Posterior cingulate gyrus (tissue), 11 donors: ENCODE results near the gene LGALSL.
A peak's percentile ranks its signal among the peaks of the same experiment; 100 is the strongest.

Experiments
- DNase-seq, 10 donors: peaks; one replicate each; pipeline versions ENCODE4 v3.0.0 to v3.0.0-alpha.2; 2020 to 2021; ENCODE audit warnings: mixed read lengths in 3 of 10
- intact Hi-C: fragments of 100-400 bp; cut with DNase I; formaldehyde crosslinking; loops from one replicate; pipeline ENCODE4 v1.15.1; 2023

The LGALSL gene

DNA sequence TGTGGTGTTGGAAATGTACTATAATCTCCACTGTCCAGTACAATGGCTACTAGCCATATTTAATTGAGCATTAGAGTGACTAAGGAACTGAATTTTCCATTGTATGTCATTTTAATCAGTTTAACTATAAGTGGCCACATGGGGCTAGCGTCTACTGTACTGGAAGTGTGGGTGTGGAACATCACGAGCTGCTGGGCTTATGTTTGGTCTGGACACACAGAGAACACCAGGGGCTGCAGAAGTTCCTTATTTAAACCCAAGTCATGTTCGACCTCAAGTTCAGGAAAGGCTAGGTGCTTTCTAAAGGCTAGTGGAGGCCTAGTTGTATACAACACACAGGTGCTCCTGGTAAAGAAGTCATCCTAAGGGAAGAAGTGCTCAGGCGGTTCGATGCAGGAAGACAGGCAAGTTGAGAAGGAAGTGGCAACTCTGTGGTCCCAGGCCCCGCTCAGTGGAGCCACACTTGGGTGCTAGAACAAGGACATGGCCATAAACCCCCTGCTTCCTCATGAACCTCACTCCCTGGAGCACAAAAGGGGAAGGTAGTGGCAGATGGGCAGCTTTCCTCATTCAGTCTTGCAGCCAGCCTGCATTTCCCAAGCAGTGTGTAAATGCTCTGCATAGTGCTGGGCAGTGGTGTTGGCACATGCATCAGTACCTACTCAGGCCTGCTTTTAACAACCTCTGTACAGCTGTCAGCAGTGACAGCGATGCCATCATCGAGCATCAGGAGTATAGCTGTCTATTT lies 13.3 kb downstream of the LGALSL start:
- no peak for DNase-seq
- intact Hi-C loops = no loop called here

DNA sequence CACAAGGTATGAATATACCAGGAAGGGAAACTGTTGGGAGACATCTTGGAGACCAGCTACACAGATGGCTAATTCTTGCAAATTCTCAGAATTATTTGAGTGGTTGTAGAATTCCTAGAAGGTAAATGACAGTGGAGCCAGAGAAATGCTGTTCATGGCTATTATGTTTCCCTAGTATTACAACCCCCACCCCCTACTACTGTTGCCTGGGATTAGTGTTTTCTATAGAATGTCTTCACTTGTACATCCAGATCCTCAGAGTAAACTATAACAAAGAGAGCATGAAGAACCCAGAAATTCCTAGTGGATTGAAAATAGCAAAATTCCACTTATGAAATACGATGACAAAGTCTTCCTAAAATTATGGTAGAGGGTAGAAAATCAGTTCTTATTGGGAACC lies 15.3 kb downstream of the LGALSL start:
- intact Hi-C loops = no loop called here
- DNase-seq = no peak

DNA sequence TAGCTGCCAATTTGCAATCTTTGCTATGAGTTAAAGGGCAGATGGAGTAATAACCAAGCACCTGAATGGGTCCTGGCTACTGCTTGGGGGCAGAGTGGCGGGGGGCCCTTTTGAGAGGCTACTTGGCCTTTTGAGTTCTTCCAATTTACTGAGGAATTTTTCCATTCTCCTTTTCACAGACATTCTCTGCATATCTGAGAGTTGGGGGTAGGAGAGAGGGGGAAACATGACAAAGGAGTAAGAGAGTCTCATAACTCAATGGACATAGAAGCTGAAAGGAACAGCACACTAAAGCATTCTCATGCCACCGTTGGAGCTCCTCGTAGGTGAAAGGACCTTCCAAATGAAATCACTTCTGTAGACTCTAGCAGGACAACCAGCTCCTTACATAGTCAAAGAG lies 16.1 kb downstream of the LGALSL start:
- intact Hi-C loops = no loop called here

DNA sequence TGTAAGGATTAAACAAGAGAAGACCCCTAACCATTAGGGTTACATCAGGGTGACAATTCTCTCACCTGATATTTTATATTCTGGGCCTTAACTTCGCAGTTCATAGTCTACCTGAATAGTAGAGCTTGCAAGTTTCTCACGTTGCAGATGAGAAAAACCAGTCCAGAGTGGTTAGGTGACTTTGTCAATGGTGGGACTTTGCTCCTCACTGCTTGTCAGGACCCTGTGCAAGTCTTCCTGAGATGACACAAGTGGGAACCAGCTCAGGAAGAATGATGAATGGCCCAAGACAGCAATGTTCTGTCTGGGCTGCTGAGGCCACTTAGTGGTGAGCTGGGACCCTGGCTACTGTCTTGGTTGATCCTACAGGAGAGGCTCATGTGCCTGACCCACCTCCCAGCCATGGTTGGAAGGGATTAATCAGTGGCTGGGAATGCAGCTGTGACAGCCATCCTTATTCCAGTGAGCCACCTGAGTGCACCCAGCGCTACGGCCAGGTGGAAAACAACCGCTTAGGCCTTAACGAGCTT lies 16.9 kb downstream of the LGALSL start:
- intact Hi-C loops = no loop called here
- peak in 1 of 10 donors; percentile 61 for DNase-seq

More for the DNA sequence above, 16.1 kb downstream of the LGALSL start:
- DNase-seq = no peak

DNA sequence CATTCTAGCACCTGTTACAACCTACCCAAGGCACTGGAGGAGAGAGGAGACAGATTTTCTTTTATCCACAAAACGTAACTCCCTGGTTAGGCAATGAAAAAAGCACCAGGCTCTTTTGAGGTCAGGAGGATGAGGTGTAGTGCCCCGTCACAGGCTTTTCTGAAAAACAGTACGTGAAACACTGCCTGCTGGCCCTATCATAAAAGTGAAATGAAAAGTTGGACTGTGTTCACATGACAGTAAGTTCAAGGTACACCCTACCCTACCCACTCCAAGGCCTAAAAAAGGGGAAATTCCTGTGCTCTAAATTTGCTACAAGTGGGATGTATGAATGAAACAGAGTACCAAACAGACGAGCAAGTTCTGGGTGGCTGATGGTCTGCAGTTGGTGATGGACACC lies 17.6 kb downstream of the LGALSL start:
- no peak for DNase-seq
- intact Hi-C loops = no loop called here

DNA sequence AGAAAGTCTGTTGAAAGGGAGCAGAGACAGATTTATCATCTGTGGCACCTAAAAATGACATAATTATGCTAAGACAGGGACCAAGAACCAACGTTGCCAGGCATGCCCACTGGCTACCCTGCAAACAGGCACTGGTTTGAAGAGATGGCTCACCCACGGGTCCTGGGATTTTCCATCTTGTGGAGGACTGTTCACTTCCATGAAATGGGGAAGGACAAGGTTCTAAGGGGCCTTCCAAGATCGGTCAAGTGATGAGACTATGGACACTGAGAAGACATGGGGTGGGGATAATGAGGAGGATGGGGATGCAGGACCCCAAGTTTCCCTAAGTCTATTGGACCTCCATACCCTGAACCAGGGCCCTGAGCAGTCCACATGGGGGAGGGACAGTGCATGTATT lies 18.9 kb downstream of the LGALSL start:
- no peak for DNase-seq
- intact Hi-C loops = no loop called here

DNA sequence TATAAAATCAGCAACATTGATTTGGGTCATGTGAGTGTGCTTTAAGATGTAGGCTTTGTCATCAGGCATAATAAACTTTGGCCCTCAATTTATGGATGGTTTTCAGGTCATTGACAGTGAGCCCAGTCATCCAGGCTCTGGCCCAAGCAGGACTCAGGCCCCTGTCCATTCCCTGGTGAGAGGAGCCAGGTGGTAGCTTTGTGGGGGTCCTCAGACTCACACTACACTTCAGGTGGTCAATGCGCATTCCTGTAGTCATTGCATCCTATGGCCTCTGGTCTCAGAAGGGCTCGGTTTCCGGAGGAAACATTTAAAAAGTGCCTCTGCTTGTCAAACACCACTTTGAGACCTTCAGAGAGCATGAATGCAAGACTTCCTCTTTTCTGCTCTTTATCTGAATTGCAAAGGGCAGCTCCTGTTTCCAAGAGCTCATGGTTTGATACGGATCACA lies 20.2 kb downstream of the LGALSL start:
- intact Hi-C loops = no loop called here
- DNase-seq = peak in 1 of 10 donors; percentile 44

DNA sequence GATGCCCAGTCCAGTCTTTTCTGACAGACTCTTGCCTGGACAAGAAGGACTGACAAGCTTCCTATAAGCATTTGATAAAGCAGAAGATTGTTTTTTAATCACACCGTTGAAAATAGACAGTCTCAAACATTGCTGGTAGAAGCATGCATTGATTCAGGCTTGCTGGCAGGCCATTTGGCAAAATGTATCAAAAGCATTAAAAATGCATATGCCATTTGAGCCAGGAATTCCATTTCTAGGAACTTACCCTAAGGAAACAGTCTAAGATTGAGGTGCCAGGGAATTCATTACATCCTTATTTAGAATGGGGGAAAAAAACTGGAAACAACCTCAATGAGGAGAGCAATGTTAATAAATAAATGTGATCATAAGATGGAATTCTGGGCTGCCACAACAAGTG lies 20.7 kb downstream of the LGALSL start:
- no peak for DNase-seq
- intact Hi-C loops = no loop called here

DNA sequence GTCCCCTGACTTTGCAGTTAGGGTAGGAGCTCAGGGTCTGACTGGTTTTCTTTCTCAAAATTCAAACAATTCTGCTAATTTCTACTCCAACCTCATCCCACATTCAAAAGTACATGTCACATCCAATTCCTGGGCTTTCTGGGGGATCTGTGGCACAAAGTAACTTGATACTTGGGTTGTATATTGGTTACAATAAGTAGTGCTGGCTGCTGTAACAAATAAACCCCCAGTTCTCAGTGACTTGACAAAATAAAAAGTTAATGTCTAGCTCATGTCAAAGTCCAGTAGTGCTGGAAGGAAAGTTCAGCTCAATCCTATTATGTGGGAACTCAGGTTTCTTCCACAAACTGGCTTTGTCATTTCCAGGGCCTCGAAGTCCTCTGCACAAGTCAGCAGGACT lies 23.1 kb downstream of the LGALSL start:
- no peak for DNase-seq
- intact Hi-C loops = no loop called here

DNA sequence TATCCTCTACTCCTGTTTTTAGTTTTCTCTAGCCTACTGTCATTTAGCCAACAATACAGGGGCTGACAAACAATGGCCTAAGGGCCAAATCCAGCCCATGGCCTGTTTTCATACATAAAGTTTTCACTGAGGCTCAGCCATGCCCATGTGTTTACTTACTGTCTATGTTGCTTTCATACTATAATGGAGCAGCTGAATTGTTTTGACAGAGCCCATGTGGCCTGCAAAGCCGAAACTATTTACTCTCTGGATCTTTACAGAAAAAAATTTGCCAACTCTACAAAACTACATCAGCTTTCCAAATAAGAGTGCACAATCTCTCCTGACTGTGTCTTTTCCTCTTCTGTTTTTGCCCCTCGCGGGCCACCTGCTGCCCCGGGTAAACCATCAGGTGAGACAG lies 24.0 kb downstream of the LGALSL start:
- no peak for DNase-seq
- intact Hi-C loops = no loop called here

DNA sequence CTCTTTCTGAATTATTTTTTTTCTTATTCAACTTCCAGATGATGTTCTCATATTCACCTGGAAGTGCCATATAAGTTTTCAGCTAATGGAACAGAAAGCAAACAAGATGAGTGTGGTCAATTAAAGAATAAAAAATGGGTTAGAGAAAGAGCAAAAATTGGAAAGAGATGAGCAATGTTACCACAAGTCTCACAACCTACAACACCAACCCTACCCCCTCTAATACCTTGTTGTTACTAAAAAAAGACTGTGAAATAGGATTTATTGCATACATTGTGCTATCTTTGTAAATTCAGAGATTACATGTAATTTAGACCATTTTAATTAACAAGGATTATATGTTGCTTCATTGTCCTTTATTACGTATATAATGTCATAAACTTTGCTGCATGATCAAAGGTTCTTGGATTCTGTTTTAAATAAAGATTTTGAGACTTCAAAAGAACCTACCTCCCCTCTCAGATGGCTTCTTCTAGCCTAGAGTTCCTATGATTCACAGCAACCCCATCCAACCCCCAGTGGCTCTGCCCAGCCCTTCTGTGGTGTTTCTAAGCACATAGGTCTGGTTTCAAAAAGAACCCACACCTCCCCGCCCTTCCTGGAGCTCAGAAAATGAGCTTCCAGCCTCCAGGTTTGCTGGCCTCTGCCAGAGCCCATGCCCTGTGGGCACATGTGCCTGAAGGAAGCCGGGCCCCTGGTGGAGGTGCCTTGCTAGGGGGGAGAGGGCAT lies 24.7 kb downstream of the LGALSL start:
- no peak for DNase-seq
- intact Hi-C loops = no loop called here

DNA sequence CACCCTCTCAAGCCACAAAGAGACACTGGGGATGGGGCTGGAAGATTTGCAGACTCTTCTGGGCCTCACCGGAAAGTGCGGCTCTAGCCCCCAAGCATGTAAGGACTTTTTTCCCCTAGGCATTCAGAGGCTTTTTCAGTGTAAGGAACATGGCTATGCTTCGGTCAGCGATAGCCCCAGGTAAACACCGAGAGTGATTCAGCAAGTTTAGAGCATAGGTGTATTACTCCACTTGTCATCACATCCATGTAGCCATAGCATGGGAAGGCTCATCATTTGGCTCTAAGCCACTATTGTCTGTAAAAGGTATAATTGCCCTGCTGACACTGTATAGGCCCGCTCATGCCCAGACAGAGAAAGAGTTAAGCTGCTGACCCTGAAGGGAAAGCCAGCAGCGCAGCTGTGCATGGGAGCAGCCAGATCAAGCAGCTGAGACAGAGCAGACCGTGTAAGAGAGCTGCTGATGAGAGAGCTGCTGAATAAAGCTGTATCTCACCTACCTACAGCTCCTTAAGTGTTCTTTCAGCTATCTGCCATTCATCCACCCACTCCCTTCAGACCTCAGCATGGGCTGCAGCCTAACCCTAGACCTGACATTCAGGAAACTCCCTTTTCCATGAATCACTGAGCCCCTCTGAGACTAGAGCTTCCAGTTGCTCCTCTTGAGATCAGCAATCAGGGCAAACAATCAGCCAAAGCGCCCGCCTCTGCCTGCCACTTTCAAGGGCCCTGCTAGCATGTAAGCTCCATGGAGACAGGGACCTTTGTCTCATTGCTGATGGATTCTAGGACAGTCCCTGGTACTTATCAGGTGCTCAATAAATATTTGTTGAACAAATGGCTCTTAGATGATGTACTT lies 25.5 kb downstream of the LGALSL start:
- DNase-seq = no peak
- intact Hi-C loops = no loop called here

DNA sequence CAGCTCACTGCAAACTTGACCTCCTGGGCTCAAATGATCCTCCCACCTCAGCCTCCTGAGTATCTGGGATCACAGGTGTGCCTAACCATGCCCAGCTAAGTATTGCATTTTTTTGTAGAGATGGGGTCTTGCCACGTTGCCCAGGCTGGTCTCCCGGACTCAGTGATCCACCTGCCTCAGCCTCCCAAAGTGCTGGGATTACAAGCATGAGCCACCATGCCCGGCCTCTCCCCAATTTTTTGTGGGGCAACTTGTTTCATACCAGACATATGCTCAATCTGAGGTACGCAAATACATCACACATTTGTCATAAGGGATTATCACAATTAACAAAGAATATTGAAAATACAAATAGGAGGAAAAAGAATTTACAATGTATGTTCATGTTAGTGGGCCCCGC lies 27.7 kb downstream of the LGALSL start:
- DNase-seq = no peak
- intact Hi-C loops = no loop called here

DNA sequence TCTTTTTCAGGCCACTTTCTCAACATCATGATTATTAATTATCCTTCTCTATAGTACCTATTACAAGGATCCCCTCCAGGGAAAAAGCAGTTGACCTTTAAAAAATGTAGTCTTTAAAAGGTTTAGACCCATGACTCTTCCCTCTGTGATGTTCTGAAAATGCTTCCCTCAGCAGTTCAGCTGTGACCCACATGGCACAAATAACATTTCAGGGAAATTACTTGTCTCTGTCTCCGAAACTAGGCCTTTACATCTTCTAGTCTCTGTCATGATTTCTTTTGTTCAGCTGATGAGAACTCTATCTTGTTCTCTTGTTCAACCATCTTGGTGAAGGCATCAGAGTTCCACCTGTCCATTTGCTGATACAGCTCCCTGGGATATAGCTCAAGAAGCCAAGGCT lies 28.3 kb downstream of the LGALSL start:
- no peak for DNase-seq
- intact Hi-C loops = no loop called here

DNA sequence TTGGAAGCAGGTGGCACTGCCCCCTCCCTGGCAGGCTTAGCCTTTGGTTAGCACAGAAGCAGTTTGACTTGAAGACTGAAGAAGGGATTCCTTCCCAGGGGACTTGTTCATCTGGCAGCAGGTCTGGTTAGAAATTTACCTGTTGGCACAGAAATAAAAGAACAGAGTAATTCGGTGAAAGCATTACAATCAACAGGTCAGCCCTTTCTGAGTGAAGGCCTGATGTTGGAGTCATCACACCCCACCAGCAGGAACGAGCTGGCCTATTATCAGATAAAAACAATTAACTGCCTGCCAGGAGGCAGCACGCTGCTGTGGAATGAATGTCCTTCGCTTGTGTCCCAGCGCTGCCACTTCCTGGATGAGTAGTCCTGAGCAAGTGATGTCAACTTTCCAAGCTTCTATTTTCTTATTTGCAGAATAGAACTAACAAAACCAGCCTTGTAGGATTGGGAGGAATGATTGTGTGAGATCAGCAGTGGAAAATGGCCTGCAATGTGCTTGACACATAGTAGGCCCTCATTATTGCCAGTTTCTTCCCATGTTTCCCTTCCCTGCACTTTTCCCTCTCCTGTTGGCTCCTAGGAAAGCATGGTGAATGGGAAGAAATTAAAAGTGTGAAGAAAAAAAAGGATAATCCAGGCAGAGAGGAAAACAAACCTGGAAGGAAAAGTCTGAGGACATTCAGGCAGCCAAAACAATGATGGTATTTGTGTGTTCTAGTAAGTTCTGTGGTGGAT lies 29.0 kb downstream of the LGALSL start:
- intact Hi-C loops = no loop called here
- no peak for DNase-seq

DNA sequence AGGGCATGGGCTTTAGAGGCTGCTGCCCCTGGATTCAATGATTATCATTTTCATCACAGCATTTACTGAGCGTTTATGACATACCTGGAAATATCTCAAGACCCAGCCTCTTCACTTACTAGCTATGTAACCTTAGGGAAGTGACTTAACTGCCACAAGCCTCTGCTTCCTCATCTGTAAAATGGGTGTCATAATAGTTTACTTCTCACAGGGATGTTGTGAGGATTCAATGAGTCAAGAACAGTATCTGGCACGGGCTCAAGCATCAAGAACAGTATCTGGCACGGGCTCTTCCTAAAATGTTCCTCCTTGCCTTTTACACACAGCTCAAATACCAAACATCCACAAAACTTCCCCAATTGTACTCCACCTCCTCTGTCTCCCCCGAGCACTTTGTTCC lies 31.4 kb downstream of the LGALSL start:
- intact Hi-C loops = no loop called here
- DNase-seq = no peak

DNA sequence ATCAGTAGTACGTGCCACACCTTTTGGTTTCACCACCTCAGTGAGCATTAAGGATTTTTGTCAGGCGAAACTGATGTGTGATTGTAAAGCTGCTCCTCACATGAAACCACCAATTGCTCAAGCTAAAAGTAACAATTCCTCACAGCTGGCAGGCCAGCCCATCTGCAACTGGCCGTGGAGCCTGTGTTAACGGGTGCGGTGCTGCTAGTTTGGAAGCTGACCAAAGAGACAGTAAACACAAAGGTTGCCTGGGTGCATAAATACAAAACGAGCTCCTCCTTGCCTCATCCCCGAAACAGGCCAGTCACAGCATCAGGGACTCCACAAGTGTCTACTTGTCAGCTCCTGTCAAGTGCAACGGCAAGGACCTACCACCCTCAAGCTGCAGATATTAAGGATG lies 32.0 kb downstream of the LGALSL start:
- intact Hi-C loops = no loop called here
- no peak for DNase-seq

DNA sequence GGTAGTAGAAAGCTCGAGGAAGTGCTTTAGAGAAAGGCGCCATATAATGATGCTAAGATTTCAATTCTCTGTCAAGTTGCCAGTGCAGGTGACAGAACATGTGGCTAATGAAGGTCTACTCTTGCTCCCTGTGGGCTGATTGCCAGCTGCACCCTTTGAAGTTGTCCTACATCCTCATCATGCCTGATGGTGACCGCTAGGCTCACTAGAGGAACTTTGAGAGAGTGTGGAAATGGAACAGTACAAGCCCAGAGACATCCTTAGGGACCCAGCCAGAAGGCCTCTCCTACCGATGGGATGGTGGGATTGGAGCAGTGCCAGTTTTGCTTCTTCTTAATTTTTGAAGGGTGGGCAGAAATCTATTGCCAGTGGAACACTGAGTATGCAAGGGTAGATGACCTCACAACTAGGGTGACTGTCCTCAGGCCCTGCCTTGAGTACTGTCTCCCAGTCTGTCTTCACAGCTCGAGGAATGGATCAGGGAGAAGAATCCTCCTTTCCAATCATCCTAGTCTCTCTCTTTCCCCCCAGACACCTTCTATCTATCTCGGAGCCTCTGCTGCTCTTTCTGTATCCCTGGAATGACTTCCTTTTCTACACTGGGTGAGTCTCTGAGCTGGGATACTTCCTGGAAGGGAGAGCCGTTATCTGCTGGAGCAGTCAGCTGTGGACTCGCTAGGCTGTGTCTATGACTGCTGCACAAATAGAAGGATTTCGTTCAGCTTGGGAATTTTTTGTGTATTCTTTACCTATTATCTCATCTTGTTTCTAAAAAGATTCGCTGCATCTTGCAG lies 33.5 kb downstream of the LGALSL start:
- DNase-seq = no peak
- intact Hi-C loops = loop anchor here (1.0 kb wide), 1 partner anchor 156 kb away; no protein-coding TSS in a partner anchor
